ENCODE measurements around the gene SKA1.
A peak's percentile ranks its signal among the peaks of the same experiment; 100 is the strongest.

SKA1 gene

GRCh38 chr18:50374753-50375391 is at the start of gene SKA1:
TSS of gene SKA1 (plus strand) at chr18:50375046. CDS start at chr18:50375831, 785 bp downstream.
- TF ChIP-seq CTCF (IDR thresholded peaks at IDR 0.05): no peak
- Histone ChIP-seq H3K27ac (peak within 1 kb of the TSS; percentile 24 to 62), H3K4me3 (peak within 1 kb of the TSS; percentile 69)
- peak; percentile 93 for DNase-seq (ENCODE audit: low spot score)

- DNase-seq (ENCODE audit: low spot score): no peak
- H3K27ac ChIP-seq: no peak overlapping the region
- no peak for TF ChIP-seq CTCF (IDR thresholded peaks at IDR 0.05)
Measured at GRCh38 chr18:50327983-50328382, 46.9 kb upstream of the SKA1 start.

GRCh38 chr18:50330176-50330575 is 44.7 kb upstream of the SKA1 start:
- Histone ChIP-seq H3K4me3 (no peak overlapping the region), H3K27ac (no peak overlapping the region)
- TF ChIP-seq CTCF (IDR thresholded peaks at IDR 0.05): no peak
- DNase-seq (ENCODE audit: low spot score): no peak

More at GRCh38 chr18:50327983-50328382, 46.9 kb upstream of the SKA1 start:
- H3K4me3 ChIP-seq: no peak overlapping the region

- no peak for DNase-seq (ENCODE audit: low spot score)
- H3K4me3 ChIP-seq: no peak overlapping the region
- no peak for TF ChIP-seq CTCF (IDR thresholded peaks at IDR 0.05)
- no peak overlapping the region for H3K27ac ChIP-seq
Measured at GRCh38 chr18:50331691-50332090, 43.2 kb upstream of the SKA1 start.

- DNase-seq (ENCODE audit: low spot score): no peak
- Histone ChIP-seq H3K4me3 (no peak overlapping the region), H3K27ac (no peak overlapping the region)
- TF ChIP-seq CTCF (IDR thresholded peaks at IDR 0.05): no peak
Measured at GRCh38 chr18:50334546-50335152, 40.2 kb upstream of the SKA1 start.

GRCh38 chr18:50338122-50338521 is 36.7 kb upstream of the SKA1 start:
- DNase-seq (ENCODE audit: low spot score): no peak
- no peak for TF ChIP-seq CTCF (IDR thresholded peaks at IDR 0.05)
- no peak overlapping the region for H3K27ac ChIP-seq
- no peak overlapping the region for H3K4me3 ChIP-seq

GRCh38 chr18:50338715-50339114 is 36.1 kb upstream of the SKA1 start:
- no peak for DNase-seq (ENCODE audit: low spot score)
- no peak for TF ChIP-seq CTCF (IDR thresholded peaks at IDR 0.05)
- Histone ChIP-seq H3K4me3 (no peak overlapping the region), H3K27ac (no peak overlapping the region)

Data from coronary artery (tissue), 2 donors.